ENCODE results near the gene ISG20.
A peak's percentile ranks its signal among the peaks of the same experiment; 100 is the strongest.
"Not testable (repeated sequence)": the region's sequence is repeated elsewhere in the genome, so short reads cannot be mapped to it uniquely, and the experiment has no call there.

ISG20 gene

GRCh38 chr15:88624971-88625490 lies 13.8 kb upstream of the ISG20 start:
- Mint-ChIP-seq H3K27ac (peak overlapping the region; percentile 86 to 98), H3K4me3 (peak overlapping the region; percentile 90 to 98), H3K4me1 (peaks cover 87% of the 10 kb centered on the region), H3K27me3 (peaks cover 1% of the 10 kb centered on the region), H3K9me3 (no peaks in the 10 kb centered on the region)
- ATAC-seq (no peak), DNase-seq (no peak)

DNA sequence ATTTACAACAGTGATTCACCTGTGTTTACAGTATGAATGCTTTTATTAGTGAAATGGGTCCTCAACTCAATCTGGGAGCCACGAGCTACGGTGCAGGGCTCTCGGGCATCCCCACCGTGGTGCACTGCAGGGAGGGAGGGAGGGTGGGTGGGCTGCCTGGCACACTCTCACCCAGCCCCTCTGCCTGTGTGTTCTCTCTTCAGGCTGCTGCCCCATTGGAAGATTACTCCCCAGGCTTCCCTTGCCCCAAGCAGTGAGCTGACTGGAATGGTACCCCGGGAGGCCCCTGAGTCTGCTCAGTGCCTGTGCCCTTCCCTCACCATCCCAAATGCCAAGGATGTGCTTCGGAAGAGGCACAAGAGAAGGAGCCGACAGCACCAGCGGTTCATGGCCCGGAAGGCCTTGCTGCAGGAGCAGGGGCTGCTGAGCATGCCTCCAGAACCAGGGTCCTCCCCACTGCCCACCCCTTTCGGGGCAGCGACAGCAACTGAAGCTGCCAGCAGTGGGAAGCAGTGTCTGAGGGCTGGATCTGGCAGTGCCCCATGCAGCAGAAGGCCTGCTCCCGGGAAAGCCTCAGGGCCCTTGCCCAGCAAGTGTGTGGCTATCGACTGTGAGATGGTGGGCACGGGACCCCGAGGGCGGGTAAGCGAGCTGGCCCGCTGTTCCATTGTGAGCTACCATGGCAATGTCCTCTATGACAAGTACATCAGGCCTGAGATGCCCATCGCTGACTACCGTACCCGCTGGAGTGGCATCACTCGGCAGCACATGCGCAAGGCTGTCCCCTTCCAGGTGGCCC lies 12.7 kb upstream of the ISG20 start:
- peak overlapping the region; percentile 42 to 46 for H3K27ac Mint-ChIP-seq
- ATAC-seq (no peak), DNase-seq (no peak)
- H3K4me3 Mint-ChIP-seq: peak overlapping the region; percentile 51 to 66
- peaks cover 89% of the 10 kb centered on the region for H3K4me1 Mint-ChIP-seq
- no peaks in the 10 kb centered on the region for H3K27me3 Mint-ChIP-seq
- no peaks in the 10 kb centered on the region for H3K9me3 Mint-ChIP-seq

DNA sequence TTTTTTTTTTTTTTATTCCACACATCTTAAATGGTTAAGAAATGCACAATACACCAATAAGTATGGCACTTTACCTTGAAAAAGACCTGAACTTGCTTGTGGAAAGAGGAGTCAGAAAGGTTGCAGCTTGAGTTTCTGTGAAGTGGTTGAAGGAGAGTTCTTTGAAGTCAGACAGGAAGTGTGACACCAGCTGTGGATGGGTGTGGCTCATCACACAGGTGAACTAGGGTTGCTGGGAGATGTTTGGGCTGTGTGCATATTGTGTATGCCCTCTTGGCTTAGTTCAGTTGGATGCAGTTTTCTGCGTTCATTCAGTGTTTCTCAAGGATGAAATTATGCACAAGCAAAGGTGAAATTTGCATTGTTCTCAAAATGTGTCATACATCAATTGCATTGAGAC lies 11.4 kb upstream of the ISG20 start:
- H3K4me1 Mint-ChIP-seq: peaks cover 98% of the 10 kb centered on the region
- no peaks in the 10 kb centered on the region for H3K27me3 Mint-ChIP-seq
- no peaks in the 10 kb centered on the region for H3K9me3 Mint-ChIP-seq
- peak overlapping the region; percentile 5 to 7 for H3K27ac Mint-ChIP-seq
- peak overlapping the region; percentile 20 to 45 for H3K4me3 Mint-ChIP-seq
- ATAC-seq (peak; percentile 67), DNase-seq (peak; percentile 36 to 53)

DNA sequence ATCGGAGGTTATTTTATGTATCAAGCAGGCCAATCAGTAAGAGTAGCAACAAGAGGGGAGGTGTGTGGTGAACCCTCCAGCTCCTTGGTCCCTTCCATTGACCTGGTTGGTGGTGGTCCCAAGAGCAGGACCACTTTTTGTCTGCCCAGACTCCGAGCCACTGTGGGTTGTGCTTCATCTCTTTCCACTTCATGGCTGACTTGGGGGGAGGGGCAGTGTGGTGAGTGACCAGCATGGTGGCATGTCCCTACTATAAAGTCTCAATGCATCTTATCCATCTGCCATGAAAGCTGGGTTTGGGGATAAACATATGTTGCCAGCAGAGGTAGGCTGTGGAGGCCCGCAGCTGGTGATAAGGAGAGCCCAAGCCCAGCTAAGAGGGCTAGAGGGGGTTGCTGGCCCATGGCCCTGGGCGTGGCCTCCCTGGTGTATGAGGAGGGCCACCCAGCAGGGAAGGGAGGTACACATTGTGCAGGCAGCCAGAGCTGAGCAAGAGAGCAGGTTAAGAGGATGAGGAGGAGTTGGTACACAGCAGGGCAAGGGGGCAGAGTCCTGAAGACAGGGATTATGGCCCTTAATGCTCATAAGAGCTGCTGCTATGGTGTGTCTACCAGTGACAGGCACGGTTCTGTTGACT lies 10.7 kb upstream of the ISG20 start:
- H3K9me3 Mint-ChIP-seq: no peaks in the 10 kb centered on the region
- DNase-seq (no peak), ATAC-seq (no peak)
- H3K27ac Mint-ChIP-seq: peak overlapping the region; percentile 52 to 77
- peaks cover 98% of the 10 kb centered on the region for H3K4me1 Mint-ChIP-seq
- H3K4me3 Mint-ChIP-seq: peak overlapping the region; percentile 20 to 45
- H3K27me3 Mint-ChIP-seq: no peaks in the 10 kb centered on the region

GRCh38 chr15:88629071-88629470 lies 9.7 kb upstream of the ISG20 start:
- Mint-ChIP-seq H3K27ac (peak overlapping the region in 1 of 2 donors; percentile 75), H3K9me3 (no peaks in the 10 kb centered on the region), H3K4me1 (peaks cover 97% of the 10 kb centered on the region), H3K27me3 (no peaks in the 10 kb centered on the region), H3K4me3 (peak overlapping the region in 1 of 2 donors; percentile 29)
- no peak for ATAC-seq
- no peak for DNase-seq

GRCh38 chr15:88630141-88630721 lies 8.6 kb upstream of the ISG20 start:
- Mint-ChIP-seq H3K9me3 (no peaks in the 10 kb centered on the region), H3K27ac (peak overlapping the region; percentile 89 to 93), H3K4me1 (peaks cover 95% of the 10 kb centered on the region), H3K27me3 (no peaks in the 10 kb centered on the region), H3K4me3 (peak overlapping the region; percentile 54 to 63)
- ATAC-seq: peak; percentile 16
- no peak for DNase-seq

- H3K4me3 Mint-ChIP-seq: peak overlapping the region; percentile 56 to 63
- DNase-seq: no peak
- peaks cover 95% of the 10 kb centered on the region for H3K4me1 Mint-ChIP-seq
- H3K27ac Mint-ChIP-seq: peak overlapping the region; percentile 89 to 93
- no peaks in the 10 kb centered on the region for H3K9me3 Mint-ChIP-seq
- ATAC-seq: no peak
- H3K27me3 Mint-ChIP-seq: no peaks in the 10 kb centered on the region
These were observed 7.9 kb upstream of the ISG20 start for GRCh38 chr15:88630798-88631463.

DNA sequence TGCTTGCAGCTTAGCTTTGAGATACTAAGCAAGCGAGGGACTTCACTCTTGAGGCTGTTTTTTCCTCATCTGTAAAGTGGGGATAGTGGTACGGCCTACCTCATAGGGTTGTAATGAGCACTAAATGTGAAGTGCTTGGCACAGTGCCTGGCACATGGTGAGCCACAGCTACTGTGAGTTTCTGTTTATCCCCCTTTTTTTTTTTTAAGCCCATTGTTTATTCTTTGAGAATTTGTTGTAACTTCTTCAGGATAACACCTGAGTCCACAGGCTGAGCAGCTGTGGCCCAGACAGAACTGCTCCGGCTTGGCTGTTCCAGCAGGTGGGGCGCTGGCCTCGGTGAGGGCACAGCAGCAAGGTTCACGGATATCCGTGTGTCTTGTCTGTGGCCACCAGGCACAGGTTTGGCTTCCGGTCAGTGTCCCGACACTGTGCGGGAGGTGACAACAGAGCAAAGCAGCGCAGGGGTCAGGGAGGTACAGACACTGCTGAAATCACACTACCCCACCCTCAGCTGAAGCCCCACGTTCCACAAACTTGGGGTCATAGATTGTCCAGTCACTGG lies 7.3 kb upstream of the ISG20 start:
- Mint-ChIP-seq H3K27me3 (no peaks in the 10 kb centered on the region), H3K4me1 (peaks cover 95% of the 10 kb centered on the region), H3K4me3 (no peak overlapping the region), H3K9me3 (no peaks in the 10 kb centered on the region), H3K27ac (peak overlapping the region in 1 of 2 donors; percentile 93)
- DNase-seq: no peak
- ATAC-seq: no peak

DNA sequence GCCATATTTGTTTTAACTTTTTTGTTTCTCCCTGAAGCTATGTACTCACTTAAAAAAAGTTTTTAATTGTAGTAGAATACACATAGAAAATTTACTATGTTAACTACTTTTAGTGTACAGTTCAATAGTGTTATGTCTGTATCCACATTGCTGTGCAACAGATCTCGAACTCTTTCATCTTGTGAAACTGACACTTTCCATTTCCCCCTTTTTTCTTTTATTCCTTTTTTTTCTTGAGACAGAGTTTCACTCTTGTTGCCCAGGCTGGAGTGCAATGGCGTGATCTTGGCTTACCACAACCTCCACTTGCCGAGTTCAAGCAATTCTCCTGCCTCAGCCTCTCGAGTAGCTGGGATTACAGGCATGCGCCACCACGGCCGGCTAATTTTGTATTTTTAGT lies 6.0 kb upstream of the ISG20 start:
- peak overlapping the region; percentile 2 to 41 for H3K27ac Mint-ChIP-seq

DNA sequence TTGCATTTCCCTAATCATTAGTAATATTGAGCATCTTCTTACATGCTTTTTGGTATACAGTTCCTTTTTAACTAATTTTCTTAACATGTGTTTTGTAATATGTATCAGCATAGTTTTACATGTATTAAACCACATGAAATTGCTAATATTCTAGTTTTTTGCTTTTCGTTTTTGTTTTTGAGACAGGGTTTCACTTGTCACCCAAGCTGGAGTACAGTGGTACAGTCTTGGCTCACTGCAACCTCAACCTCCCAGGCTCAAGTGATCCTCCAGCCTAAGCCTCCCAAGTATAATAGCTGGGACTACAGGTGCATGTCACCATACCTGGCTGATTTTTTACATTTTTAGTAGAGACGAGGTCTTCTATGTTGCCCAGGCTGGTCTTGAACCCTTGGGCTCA lies 4.4 kb upstream of the ISG20 start:
- Mint-ChIP-seq H3K4me3 (no peak overlapping the region), H3K27me3 (no peaks in the 10 kb centered on the region), H3K4me1 (peaks cover 95% of the 10 kb centered on the region), H3K9me3 (no peaks in the 10 kb centered on the region), H3K27ac (peak overlapping the region in 1 of 2 donors; percentile 54)
- no peak for DNase-seq
- ATAC-seq: no peak

More for the DNA sequence above, 6.0 kb upstream of the ISG20 start:
- peaks cover 95% of the 10 kb centered on the region for H3K4me1 Mint-ChIP-seq
- DNase-seq, H3K9me3 Mint-ChIP-seq, ATAC-seq, H3K27me3 Mint-ChIP-seq, H3K4me3 Mint-ChIP-seq: not testable (repeated sequence)

DNA sequence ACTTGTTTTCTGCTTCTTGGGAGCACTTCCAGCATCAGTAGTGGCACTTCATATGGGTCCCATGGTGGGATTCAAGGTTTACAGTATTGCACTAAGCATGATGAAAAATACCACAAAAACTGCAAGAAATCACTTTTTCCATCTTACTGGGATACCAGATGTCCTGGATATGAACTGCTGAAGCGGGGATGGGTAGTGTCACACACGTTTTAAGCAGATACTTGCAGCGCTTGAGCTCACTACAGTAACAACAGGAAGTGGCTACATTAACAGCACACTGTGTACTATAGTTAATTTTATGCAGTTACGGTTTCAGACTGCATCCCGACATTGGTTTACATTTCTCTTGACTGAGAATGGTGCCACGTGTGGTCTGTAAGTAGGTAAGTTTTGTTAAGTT lies 3.5 kb upstream of the ISG20 start:
- DNase-seq (peak in 1 of 2 donors; percentile 47), ATAC-seq (peak; percentile 39)
- Mint-ChIP-seq H3K27ac (peak overlapping the region in 1 of 2 donors; percentile 81), H3K9me3 (no peaks in the 10 kb centered on the region), H3K4me1 (peaks cover 95% of the 10 kb centered on the region), H3K4me3 (peak overlapping the region in 1 of 2 donors; percentile 33), H3K27me3 (no peaks in the 10 kb centered on the region)

- Mint-ChIP-seq H3K4me1 (peaks cover 92% of the 10 kb centered on the region), H3K4me3 (peak overlapping the region; percentile 87 to 89), H3K9me3 (no peaks in the 10 kb centered on the region), H3K27ac (peak overlapping the region; percentile 95 to 98), H3K27me3 (no peaks in the 10 kb centered on the region)
- ATAC-seq: peak; percentile 6
- DNase-seq: peak in 1 of 2 donors; percentile 69
These were observed 2.8 kb upstream of the ISG20 start for GRCh38 chr15:88636050-88636449.

- Mint-ChIP-seq H3K4me3 (peak overlapping the region; percentile 87 to 89), H3K9me3 (no peaks in the 10 kb centered on the region), H3K27me3 (no peaks in the 10 kb centered on the region), H3K4me1 (peaks cover 86% of the 10 kb centered on the region), H3K27ac (peak overlapping the region; percentile 95 to 98)
- ATAC-seq (no peak), DNase-seq (no peak)
These were observed 2.2 kb upstream of the ISG20 start for GRCh38 chr15:88636654-88637053.

- Mint-ChIP-seq H3K4me1 (peaks cover 85% of the 10 kb centered on the region), H3K4me3 (peak overlapping the region; percentile 87 to 89), H3K9me3 (no peaks in the 10 kb centered on the region), H3K27ac (peak overlapping the region; percentile 96 to 98), H3K27me3 (no peaks in the 10 kb centered on the region)
- DNase-seq (no peak), ATAC-seq (no peak)
These were observed 1.4 kb upstream of the ISG20 start for GRCh38 chr15:88637436-88637835.

Measured in stimulated activated naive CD8-positive, alpha-beta T cell treated with anti-CD3 and anti-CD28 coated beads, Interleukin-15, amount 100 ng/mL, for 72 hours (primary cell).